ENCODE measurements around the gene SEC16A. TPM values are rescaled to one million over a fixed set of nuclear protein-coding genes. Genes with fewer than 3 reads are reported as not detected.
"Not testable (repeated sequence)": the region's sequence is repeated elsewhere in the genome, so short reads cannot be mapped to it uniquely, and the experiment has no call there.

Gene SEC16A
- total RNA-seq, 2 donors from 2014 or later, result 59.0 to 72.8 TPM

DNA sequence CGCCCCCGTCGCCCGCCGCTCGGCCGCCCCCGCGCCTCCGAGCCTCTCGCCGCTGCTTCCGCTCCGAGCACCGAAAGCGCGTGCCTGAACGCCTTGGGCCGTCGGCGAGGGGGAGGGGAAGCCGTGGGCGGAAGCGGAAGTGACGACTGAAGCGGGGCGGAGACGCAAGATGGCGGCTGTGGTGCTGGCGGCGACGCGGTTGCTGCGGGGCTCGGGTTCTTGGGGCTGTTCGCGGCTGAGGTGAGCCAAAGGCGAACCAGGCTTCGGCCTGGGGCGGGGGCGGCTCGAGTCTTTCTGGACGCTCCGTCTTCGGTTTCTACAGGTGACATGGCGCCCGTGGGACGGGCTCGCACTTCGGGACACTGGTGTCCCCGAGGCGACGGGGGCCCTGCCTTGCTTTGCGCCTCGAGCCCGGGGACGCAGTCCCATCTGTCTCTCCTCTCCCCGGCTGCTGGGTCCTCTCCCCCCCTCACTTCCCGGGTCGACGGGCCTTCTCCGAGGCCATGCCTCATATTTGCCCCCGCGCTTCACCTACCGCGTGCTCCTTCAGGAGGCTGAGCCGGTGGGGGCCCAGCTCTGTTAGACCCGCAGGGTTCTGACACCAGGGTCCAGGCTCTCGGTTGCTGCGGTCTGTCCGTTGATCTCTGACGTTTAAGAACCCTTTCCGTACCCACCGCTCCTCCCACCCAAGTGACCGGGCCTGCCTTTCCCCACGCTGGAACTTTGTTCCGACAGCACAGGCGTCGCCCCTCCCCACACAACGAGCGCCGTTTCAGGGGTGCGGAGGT, 72.1 kb downstream of the SEC16A start, which contains the start of the genes ENTR1 and PMPCA:
Gene ENTR1, minus strand, starts transcription at position 115 of the 788 bp plus-strand sequence. CDS start 217 bp downstream, outside the sequence.
Gene PMPCA, plus strand, starts transcription at position 159 of the 788 bp plus-strand sequence. Its CDS starts 11 bp downstream, at position 170.
- H3K36me3 ChIP-seq, result peaks cover 31% of the 10 kb centered on the region
- DNase-seq (ENCODE audit: low spot score) (peak; percentile 74), ATAC-seq (ENCODE audit: insufficient number of reproducible peaks, low FRiP score, low read depth) (no peak)
- no peaks in the 10 kb centered on the region for H3K27me3 ChIP-seq (replicated peaks; ENCODE audit: insufficient read depth)
- peaks cover 14 to 26% of the 10 kb centered on the region in 2 donors for H3K4me1 ChIP-seq (ENCODE audit: control insufficient read depth in 1 of 2, low read depth in 2 of 2)
- H3K4me3 ChIP-seq, result peak within 1 kb of the TSS; percentile 98
- TF ChIP-seq, protein P1, sequence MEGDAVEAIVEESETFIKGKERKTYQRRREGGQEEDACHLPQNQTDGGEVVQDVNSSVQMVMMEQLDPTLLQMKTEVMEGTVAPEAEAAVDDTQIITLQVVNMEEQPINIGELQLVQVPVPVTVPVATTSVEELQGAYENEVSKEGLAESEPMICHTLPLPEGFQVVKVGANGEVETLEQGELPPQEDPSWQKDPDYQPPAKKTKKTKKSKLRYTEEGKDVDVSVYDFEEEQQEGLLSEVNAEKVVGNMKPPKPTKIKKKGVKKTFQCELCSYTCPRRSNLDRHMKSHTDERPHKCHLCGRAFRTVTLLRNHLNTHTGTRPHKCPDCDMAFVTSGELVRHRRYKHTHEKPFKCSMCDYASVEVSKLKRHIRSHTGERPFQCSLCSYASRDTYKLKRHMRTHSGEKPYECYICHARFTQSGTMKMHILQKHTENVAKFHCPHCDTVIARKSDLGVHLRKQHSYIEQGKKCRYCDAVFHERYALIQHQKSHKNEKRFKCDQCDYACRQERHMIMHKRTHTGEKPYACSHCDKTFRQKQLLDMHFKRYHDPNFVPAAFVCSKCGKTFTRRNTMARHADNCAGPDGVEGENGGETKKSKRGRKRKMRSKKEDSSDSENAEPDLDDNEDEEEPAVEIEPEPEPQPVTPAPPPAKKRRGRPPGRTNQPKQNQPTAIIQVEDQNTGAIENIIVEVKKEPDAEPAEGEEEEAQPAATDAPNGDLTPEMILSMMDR (IDR thresholded peaks at IDR 0.05), result no peak
- H3K9me3 ChIP-seq, result no peaks in the 10 kb centered on the region
- peak within 1 kb of the TSS; percentile 68 to 79 for H3K27ac ChIP-seq

DNA sequence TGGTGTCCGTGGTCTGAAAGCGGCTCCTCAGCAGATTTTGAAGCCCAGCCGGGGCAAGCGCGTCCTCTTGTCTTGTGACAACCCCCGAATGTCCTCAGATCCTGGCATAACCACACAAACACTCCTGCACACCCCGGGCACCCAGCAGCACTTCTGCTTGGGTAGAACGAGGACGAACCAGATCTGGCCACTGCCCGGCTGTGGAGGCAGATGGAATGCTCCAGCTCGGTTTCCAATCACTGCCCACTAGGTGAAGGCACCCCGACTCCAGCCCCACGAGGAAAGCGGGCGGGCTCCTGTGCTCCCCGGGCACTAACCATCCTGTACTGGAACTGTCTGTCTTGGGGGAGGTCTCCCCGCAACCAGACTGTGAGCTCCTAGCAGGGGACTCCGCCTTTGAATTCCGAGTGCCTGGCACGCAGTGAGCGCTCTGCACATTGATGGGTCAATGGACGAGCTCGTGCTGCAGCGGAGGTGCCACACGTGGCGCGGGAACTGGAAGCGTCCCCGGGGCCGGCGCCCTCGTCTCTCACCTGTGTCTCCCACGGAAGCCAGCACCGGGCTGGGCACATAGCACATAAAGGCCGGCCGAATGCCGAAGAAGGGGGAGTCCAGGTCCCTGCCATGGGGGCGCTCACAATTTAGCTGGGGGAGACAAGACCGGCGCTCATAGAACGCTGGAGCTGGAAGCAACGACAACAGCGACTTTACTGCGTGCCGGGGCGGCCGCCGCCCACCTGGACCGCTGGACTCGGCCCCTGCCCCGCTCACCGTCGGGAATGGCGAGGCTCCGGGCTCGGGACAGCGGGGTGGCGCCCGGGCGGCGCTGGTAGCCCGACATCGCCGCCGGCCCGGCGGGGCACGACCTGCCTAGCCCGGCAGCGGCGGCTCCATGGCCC, 73.0 kb downstream of the SEC16A start:
- DNase-seq (ENCODE audit: low spot score), result no peak
- Histone ChIP-seq H3K9me3 (no peaks in the 10 kb centered on the region), H3K36me3 (peaks cover 34% of the 10 kb centered on the region), H3K27ac (peak overlapping the region in 1 of 2 donors; percentile 54), H3K27me3 (replicated peaks; ENCODE audit: insufficient read depth) (no peaks in the 10 kb centered on the region), H3K4me3 (peak overlapping the region; percentile 98), H3K4me1 (ENCODE audit: control insufficient read depth in 1 of 2, low read depth in 2 of 2) (peaks cover 14 to 26% of the 10 kb centered on the region in 2 donors)
- ATAC-seq (ENCODE audit: insufficient number of reproducible peaks, low FRiP score, low read depth), result no peak
- TF ChIP-seq, protein P1 (IDR thresholded peaks at IDR 0.05), result no peak

DNA sequence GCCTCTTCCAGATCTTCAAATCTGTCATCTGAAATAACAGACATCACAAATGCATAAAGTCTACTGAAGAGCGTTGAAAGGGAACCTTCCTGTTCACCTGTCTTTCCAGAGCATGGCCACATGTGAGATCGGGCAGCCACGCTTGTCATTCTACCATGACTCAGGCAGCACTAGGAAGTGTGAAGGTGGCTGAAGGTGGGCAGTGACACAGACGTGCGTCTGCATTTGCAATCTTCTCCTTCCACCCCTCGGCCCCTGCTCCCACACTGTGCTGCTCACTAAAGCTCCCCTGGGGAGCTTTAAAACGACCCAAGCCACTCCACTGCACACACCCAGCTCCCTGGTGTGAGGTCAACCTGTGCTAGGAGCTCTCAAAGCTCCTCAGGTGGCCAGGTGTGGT, 74.9 kb downstream of the SEC16A start:
- TF ChIP-seq, protein P1 (IDR thresholded peaks at IDR 0.05), result no peak
- ATAC-seq (ENCODE audit: insufficient number of reproducible peaks, low FRiP score, low read depth) (no peak), DNase-seq (ENCODE audit: low spot score) (no peak)
- Histone ChIP-seq H3K4me1 (ENCODE audit: control insufficient read depth in 1 of 2, low read depth in 2 of 2) (peaks cover 14 to 26% of the 10 kb centered on the region in 2 donors), H3K9me3 (no peaks in the 10 kb centered on the region), H3K27me3 (replicated peaks; ENCODE audit: insufficient read depth) (no peaks in the 10 kb centered on the region), H3K27ac (no peak overlapping the region), H3K36me3 (peaks cover 18% of the 10 kb centered on the region), H3K4me3 (no peak overlapping the region)

- DNase-seq (ENCODE audit: low spot score), result not testable (repeated sequence)
These were observed 75.8 kb downstream of the SEC16A start for GRCh38 chr9:136407061-136407460.

GRCh38 chr9:136405904-136406303, 76.9 kb downstream of the SEC16A start:
- H3K9me3 ChIP-seq; H3K27ac ChIP-seq; H3K4me3 ChIP-seq; H3K27me3 ChIP-seq (replicated peaks; ENCODE audit: insufficient read depth); DNase-seq (ENCODE audit: low spot score); ATAC-seq (ENCODE audit: insufficient number of reproducible peaks, low FRiP score, low read depth): not testable (repeated sequence)
- Histone ChIP-seq H3K36me3 (peaks cover 15% of the 10 kb centered on the region), H3K4me1 (ENCODE audit: control insufficient read depth in 1 of 2, low read depth in 2 of 2) (peaks cover 4 to 15% of the 10 kb centered on the region in 2 donors)

More at GRCh38 chr9:136407061-136407460, 75.8 kb downstream of the SEC16A start:
- H3K4me3 ChIP-seq; H3K27me3 ChIP-seq (replicated peaks; ENCODE audit: insufficient read depth); H3K9me3 ChIP-seq; H3K27ac ChIP-seq; ATAC-seq (ENCODE audit: insufficient number of reproducible peaks, low FRiP score, low read depth): not testable (repeated sequence)
- Histone ChIP-seq H3K4me1 (ENCODE audit: control insufficient read depth in 1 of 2, low read depth in 2 of 2) (peaks cover 14 to 26% of the 10 kb centered on the region in 2 donors), H3K36me3 (peaks cover 15% of the 10 kb centered on the region)

Data from thoracic aorta (tissue), 2 donors.